Spleen (tissue), 7 donors: Measurements from ENCODE around the gene BTBD7.

ENCODE experiments used
- CTCF ChIP-seq, 11 experiments: fragments of 200-600 bp in 7 of 11; fragments of 450-650 bp in 4 of 11; sonication (generic) in 4 of 11; IDR thresholded peaks in 8 of 11; conservative IDR thresholded peaks in 3 of 11; 1 replicate in 7 of 11; 2 replicates in 4 of 11; pipeline versions ENCODE4 v1.4.0 to v1.8.0; 2016 to 2021; ENCODE audit warnings: antibody characterized with exemption in 11 of 11, inconsistent platforms in 4 of 11, mild to moderate bottlenecking in 1 of 11
- POLR2A ChIP-seq, 3 donors: fragments of 450-650 bp; IDR thresholded peaks; one replicate each; pipeline ENCODE4 v1.5.1; 2017; ENCODE audit warnings: antibody characterized with exemption in 3 of 3, mild to moderate bottlenecking in 1 of 3
- POLR2AphosphoS5 ChIP-seq, 3 donors: sonication (generic); formaldehyde crosslinking; IDR thresholded peaks; one replicate each; pipeline ENCODE4 v1.5.1; 2017; ENCODE audit warnings: antibody characterized with exemption in 3 of 3
- donor health status: DM: no; HTN: no; CAD: no; lungs with moderate emphysema.
- donor health status: DM: no; HTN: no; CAD: no.
- donor health status: DM: no; HTN: no; CAD: no.

GRCh38 chr14:93316716-93317115 lies 16.1 kb downstream of the BTBD7 start:
- no peak for TF ChIP-seq CTCF (IDR thresholded peaks at IDR 0.05 in 8 of 11, conservative IDR thresholded peaks at IDR 0.05 in 3 of 11)
- no peak for TF ChIP-seq POLR2AphosphoS5 (IDR thresholded peaks at IDR 0.05)
- TF ChIP-seq POLR2A (IDR thresholded peaks at IDR 0.05): no peak
